ENCODE results near the gene AP5S1.

AP5S1 gene, protein sequence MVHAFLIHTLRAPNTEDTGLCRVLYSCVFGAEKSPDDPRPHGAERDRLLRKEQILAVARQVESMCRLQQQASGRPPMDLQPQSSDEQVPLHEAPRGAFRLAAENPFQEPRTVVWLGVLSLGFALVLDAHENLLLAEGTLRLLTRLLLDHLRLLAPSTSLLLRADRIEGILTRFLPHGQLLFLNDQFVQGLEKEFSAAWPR

DNA sequence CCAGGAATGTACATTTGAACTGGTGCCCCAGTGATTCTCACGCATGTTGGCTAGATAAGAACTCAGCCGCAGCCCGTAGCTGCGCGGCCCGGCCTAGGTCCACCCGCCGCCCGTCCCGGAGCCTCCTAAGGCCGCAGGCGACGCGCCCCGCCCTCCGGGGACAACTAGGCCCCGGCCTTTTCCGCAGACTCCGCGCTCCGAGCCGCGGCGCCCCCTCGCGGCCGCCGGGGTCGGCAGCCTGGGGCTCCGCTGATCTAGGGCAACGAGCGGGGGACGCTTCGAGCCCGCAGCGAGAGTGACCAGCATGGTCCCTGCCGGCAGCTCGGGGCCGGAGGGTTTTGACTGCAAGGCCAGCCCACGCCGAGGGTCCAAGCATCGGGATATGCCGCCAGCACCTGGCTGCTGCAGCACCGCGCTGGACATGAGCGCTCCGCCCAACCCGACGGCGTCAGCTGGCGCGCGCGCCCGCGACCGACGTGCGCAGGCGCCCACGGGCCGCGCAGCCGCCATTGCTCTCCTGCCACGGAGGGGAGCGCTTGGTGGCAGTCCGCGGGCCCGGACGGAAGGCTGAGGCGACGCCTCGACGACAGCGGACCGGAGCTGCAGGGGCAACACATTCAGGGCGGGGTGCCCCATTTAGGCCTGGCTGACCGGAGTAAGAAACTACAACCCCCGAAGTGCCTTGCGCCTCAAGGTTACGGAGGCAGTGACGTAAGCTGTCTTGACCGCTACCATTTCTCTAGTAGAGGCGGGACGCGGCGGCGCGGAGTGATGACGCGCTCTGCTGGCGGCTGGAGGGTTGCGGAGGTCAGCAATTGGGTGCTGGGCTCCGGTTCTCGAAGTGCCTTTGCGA, at the start of gene AP5S1:
AP5S1 (plus strand) TSS at position 500 of the 853 bp plus-strand sequence. CDS start 1,571 bp downstream, outside the sequence.
- peak; percentile 98 for DNase-seq
- no peak for TF ChIP-seq GATA1 (IDR thresholded peaks at IDR 0.05; ENCODE audit: low read depth, low read length)
- TF ChIP-seq POLR2A (IDR thresholded peaks at IDR 0.05; ENCODE audit: low read length) = peak; percentile 90

DNA sequence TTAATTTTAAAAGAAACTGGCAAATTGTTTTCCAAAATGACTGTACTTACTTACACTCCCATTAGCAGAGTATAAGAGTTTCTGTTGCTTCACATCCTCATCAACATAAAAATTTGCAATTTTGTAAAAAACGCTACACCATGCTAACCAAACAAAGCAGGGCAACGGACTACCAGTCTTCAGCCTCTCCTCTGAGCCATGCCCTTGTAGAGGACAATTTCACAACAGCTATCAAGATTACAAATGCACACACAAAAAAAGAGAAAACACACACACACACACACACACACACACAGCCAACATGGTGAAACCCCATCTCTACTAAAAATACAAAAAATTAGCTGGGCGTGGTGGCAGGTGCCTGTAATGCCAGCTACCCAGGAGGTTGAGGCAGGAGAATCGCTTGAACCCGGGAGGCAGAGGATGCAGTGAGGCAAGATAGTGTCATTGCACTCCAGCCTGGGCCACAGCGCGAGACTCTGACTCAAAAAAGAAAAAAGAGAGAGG, 48.7 kb upstream of the AP5S1 start:
- DNase-seq = no peak
- TF ChIP-seq GATA1 (IDR thresholded peaks at IDR 0.05; ENCODE audit: low read depth, low read length) (no peak), POLR2A (IDR thresholded peaks at IDR 0.05; ENCODE audit: low read length) (no peak)

DNA sequence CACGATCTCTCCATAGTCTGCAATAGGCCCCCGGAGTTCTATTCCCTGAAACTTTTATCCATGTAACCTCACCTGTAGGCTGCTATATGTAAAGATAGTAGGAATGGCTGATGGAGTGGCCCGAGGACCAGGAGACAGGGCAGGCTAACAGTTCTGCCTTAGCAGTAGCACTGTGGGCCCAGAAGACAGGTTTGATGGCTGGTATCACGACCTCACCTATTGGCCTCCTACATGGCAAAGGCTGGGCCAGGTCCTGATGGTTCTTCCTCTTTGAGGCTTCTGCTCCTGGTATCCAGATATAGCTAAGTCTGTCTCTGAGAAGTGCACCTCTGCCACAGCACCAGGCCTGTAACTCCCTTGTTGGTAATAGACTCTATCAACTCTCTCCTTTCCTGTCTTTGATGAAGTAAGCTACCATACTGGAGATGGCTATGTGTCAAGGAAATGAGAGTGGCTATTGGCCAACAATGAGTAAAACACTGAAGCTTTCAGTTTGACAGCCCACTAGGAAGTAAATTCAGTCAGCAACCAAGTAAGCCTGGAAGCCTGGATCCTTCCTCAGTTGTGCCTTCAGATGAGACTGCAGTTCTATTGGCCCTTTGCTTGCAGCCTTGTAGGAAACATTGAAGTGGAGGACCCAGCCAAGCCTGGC, 44.8 kb upstream of the AP5S1 start:
- DNase-seq = no peak
- TF ChIP-seq GATA1 (IDR thresholded peaks at IDR 0.05; ENCODE audit: low read depth, low read length) (no peak), POLR2A (IDR thresholded peaks at IDR 0.05; ENCODE audit: low read length) (no peak)

DNA sequence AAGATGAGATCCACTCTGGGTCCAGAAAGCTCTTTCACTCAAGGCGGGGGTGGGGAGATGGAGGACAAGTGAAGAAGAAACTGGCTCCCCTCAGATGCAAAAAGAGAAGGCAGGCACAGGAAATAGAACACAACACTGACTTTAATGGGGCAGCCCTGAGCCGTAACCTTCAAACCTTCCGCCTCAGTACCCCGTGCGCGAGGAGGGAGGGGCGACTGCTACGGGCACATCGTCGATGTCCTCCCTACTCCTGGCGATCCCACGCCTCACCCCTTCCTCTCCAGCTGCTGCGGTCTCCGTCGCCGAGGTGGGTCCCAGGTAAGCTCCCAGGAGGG, 43.0 kb upstream of the AP5S1 start:
- TF ChIP-seq GATA1 (IDR thresholded peaks at IDR 0.05; ENCODE audit: low read depth, low read length) (no peak), POLR2A (IDR thresholded peaks at IDR 0.05; ENCODE audit: low read length) (no peak)
- no peak for DNase-seq

DNA sequence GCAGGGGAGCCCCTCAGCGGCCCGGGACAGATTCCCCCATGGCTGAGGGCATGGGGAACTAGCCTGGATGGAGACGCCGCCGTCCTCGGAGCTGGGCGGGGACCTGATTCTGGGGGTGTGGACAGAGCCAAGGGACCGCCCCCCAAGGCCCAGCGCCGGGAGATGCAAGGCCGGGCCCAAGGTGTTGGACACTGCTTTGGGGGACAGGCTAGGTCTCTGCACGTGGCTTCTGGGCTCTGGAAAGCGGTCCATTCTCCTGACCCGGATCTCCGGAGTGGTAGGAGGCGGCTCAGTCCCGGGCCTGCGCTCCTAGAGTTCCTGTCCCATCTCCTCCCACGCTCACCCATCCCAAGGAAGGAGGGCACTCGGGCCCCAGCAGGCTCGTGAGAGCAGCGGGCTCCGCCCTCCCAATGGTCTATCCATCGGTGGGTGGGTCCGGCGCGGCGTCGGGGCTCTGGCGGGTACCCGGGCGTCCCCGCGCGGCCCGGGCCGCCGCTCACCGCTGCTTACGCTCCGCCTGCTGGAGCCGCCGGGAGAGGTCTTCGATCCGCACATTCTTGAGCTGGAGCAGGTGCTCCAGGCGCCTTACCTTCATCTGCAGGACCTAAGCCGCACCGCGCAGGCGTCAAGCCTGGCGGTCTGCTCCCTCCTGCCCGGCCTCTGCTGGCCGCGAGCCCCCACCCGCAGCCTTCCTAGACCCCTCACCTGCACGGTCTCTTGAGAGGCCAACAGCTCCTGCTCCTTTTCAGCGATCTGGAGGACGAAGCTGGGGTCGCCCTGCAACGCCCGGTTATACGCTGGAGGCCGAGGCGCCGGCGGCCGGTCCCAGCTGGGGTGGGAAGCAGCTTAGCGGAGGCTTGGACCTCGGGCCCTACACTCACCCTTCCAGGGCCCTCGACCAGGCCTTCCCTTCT, 42.4 kb upstream of the AP5S1 start:
- DNase-seq = peak; percentile 25 to 41
- no peak for TF ChIP-seq GATA1 (IDR thresholded peaks at IDR 0.05; ENCODE audit: low read depth, low read length)
- no peak for TF ChIP-seq POLR2A (IDR thresholded peaks at IDR 0.05; ENCODE audit: low read length)

DNA sequence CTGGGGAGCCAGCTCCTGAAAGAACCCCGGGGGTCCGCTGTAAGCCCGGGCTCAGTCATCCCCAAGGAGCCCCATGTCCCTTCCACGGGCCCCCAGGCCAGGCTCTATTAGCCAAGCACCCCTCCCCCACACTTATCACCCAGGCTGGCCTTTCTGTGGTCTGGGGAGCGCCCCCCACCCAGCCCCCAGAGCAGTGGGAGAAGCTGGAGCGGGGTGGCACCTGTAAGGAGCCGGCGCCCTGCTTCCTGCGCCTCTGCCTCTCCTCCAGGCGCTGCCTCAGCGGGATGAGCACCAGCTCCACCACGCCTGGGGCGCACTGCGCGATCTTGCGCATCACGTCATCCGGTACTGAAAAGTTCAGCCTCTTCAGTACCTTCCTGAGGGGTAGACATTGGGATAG, 41.4 kb upstream of the AP5S1 start:
- no peak for DNase-seq
- TF ChIP-seq POLR2A (IDR thresholded peaks at IDR 0.05; ENCODE audit: low read length) (no peak), GATA1 (IDR thresholded peaks at IDR 0.05; ENCODE audit: low read depth, low read length) (no peak)

DNA sequence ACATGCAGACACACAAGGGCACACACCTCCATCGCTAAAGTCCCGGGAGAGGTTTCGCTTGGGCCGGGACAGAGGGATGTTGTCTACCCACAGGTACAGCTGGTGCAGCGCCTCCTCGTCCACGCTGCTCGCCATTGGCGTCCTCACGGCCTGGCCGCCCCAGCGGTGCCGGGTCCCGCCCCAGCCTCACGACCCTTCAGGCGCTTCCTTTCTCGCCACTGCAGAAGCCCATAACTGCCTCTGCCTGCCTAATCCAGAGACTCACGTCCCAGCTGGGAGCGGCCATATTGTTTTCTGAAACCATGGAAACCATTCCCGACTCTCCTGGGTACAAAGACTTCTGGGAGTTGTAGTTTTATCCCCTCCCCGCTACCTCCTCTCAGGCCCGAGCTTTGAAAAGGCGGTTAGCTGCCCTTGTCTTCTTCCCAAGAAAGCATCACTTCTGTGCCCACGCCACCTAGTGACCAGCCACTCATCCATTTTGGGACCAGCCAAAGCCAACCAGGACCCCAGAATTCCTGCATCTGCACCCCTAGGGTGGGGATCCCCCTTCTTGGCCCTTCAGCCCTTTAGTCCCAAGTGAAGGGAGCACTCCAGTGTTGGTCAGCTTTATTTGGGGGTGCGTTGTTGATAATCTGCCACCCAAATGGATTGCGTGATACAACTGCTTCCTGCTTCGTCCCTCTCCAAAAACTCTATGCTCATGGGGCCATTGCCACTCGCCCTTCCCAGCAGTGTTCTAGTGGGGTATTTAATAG, 39.0 kb upstream of the AP5S1 start, which contains the start of gene SPEF1:
SPEF1 (minus strand) TSS at position 296 of the 758 bp plus-strand sequence; CDS start at position 135, 161 bp downstream.
- DNase-seq = peak; percentile 87 to 89
- no peak for TF ChIP-seq GATA1 (IDR thresholded peaks at IDR 0.05; ENCODE audit: low read depth, low read length)
- TF ChIP-seq POLR2A (IDR thresholded peaks at IDR 0.05; ENCODE audit: low read length) = no peak

DNA sequence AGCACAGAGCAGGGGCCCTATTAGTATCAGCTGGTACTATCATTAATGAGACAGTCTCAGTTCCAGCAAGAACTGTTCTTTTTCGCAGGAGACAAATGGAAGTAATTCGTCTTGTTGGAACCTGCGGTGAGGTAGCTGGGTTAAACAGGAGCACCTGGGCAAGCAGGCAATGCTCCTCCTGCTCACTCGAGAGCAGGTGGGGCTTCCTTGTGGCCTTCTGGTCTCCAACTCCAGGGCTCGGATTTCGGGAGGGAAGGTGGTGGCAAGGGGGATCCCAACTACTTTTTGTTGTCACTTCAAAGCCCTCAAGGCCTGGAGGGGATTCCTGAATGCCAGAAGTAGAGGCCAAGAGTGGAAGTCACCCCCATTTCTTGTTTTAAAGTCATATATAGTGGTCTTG, 37.8 kb upstream of the AP5S1 start:
- TF ChIP-seq GATA1 (IDR thresholded peaks at IDR 0.05; ENCODE audit: low read depth, low read length) = no peak
- TF ChIP-seq POLR2A (IDR thresholded peaks at IDR 0.05; ENCODE audit: low read length) = no peak
- no peak for DNase-seq

DNA sequence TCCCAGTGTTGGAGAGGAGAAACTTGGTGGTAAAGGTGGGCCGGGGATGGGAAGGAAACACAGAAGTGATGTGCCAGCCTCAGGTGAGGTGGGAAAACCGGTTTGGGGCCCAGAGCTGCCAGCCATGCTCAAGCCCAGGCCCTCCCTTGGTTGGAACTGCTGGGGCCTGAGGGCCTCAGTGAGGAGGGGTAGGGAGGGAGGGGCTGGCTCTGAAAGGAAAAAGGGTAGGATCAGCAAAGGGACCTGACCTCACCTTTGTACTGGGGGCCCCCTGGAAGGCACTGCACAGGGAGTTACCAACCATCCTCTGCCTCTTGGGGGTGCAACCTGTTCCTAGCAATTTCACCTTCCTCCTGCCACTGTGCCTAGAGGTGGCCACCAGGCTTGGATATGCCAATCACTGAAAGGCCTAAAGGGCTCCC, 37.3 kb upstream of the AP5S1 start:
- no peak for DNase-seq
- no peak for TF ChIP-seq GATA1 (IDR thresholded peaks at IDR 0.05; ENCODE audit: low read depth, low read length)
- peak; percentile 21 for TF ChIP-seq POLR2A (IDR thresholded peaks at IDR 0.05; ENCODE audit: low read length)

DNA sequence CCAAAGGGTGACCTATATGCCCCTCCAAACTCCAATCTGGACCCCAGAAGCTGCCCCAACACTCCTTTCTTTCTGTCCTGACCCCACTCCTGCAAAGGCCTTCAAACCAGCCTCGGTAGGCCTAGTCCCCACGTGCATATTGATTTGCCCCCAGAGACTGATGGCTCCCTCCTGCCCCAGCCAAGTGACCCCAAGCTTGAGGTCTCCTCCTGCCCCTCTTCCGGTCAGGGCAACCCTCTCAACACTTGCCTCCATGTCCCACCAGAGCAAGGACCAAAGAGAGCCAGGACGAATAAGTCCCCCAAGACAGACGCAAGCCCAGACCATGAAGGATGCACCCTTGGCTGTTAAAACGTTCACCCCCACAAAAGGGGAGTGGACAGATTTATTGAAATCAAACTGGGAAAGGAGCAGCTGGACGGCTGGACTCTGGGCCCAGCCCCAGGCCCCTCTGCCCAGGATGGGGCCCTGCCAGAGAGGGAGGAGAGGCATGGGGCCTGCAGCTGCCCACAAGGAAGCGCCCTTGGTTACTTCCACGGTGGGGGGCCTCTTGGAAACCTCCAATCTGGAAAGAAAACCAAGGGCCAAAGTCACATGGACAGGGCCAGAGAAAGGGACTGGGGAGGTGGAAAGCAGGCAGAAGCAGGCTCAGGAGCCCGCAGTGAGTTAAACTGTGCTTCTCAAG, 36.7 kb upstream of the AP5S1 start:
- DNase-seq = no peak
- TF ChIP-seq GATA1 (IDR thresholded peaks at IDR 0.05; ENCODE audit: low read depth, low read length) (no peak), POLR2A (IDR thresholded peaks at IDR 0.05; ENCODE audit: low read length) (peak; percentile 6)

DNA sequence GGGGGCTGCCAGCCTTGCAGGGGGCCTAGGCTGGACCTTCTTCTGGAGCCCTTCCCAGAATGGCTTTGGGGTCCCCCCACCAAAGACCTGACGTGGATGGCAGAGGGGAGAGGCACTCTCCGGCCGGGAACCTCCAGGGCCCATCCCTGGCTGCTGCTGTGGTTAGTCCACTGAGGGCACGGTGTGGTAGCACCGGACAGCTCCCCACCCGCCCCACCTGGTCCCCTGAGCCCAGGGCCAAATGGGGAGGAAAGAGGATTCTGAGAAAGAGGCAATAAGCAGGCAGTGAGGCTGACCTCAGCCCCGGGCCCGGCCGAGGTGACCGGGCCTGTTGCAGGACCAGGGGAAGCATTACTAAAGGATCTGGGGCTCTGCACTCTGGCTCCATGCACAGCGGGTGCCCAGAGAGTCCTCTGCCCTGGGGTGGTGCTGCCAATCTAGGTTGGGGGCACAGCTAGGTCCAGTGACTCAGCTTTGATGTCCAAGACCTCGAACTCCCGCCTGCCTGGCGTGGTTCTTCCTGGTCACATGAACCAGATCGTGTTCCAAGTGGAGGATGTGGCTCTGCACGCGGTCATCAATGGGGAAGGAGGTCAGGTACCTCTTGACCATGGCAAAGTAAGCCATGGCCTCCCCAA, 36.0 kb upstream of the AP5S1 start:
- no peak for DNase-seq

DNA sequence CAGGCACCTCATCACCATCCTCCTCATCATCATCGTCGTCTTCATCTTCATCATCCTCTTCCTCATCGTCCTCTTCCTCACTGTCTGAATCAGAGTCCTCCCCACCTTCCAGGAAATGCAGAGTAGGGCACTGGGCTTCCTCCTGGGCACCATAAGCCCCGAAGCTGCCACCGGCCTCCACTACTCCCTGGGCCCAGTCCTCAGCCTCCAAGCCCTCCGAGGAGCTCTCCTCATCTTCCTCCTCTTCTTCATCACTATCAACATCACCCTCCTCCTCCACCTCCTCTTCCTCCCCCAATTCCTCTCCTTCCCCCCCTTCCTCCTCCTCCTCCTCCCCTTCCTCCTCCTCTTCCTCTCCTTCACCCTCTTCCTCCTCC, 35.5 kb upstream of the AP5S1 start:
- no peak for DNase-seq
- TF ChIP-seq GATA1 (IDR thresholded peaks at IDR 0.05; ENCODE audit: low read depth, low read length) (no peak), POLR2A (IDR thresholded peaks at IDR 0.05; ENCODE audit: low read length) (no peak)

More for the DNA sequence above, 36.0 kb upstream of the AP5S1 start:
- TF ChIP-seq GATA1 (IDR thresholded peaks at IDR 0.05; ENCODE audit: low read depth, low read length) = no peak
- no peak for TF ChIP-seq POLR2A (IDR thresholded peaks at IDR 0.05; ENCODE audit: low read length)

Measured in erythroblast (primary cell).